ENCODE measurements around the gene MPRIP.

- no peak for TF ChIP-seq POLR2AphosphoS5 (IDR thresholded peaks at IDR 0.05; ENCODE audit: low read depth, low read length)
- no peak for TF ChIP-seq SPI1 (IDR thresholded peaks at IDR 0.05; ENCODE audit: low read depth, low read length)
- TF ChIP-seq TAF1 (IDR thresholded peaks at IDR 0.05; ENCODE audit: low read depth, low read length): no peak
- no peak for TF ChIP-seq POLR2A (IDR thresholded peaks at IDR 0.05; ENCODE audit: low read depth, low read length)
- no peak for TF ChIP-seq POU2F2 (IDR thresholded peaks at IDR 0.05; ENCODE audit: low read depth, low read length)
- no peak for TF ChIP-seq PAX5 (IDR thresholded peaks at IDR 0.05; ENCODE audit: insufficient read depth, low read length, severe bottlenecking)
Observed at GRCh38 chr17:17077101-17077500, 34.8 kb downstream of the MPRIP start.
